Mesodermal cell (in vitro differentiated cells): ENCODE measurements around the gene ARHGAP26.
"Not testable (repeated sequence)": the region's sequence is repeated elsewhere in the genome, so short reads cannot be mapped to it uniquely, and the experiment has no call there.

Source experiments
- H3K27ac ChIP-seq: 2 replicates; pipeline ENCODE4 v1.7.0; 2013; ENCODE audit warnings: mild to moderate bottlenecking, low read depth, low read length, moderate library complexity; ENCODE audit not compliant: severe bottlenecking
- H3K36me3 ChIP-seq: 2 replicates; pipeline ENCODE4 v1.7.1; 2013; ENCODE audit warnings: mild to moderate bottlenecking, low read length, moderate library complexity; ENCODE audit not compliant: control insufficient read depth, insufficient read depth
- H3K4me1 ChIP-seq: one replicate; pipeline ENCODE4 v1.7.1; 2013; ENCODE audit warnings: mild to moderate bottlenecking, low read length; ENCODE audit not compliant: insufficient read depth, control insufficient read depth, poor library complexity, severe bottlenecking
- H3K4me3 ChIP-seq: 2 replicates; pipeline ENCODE4 v1.7.0; 2013; ENCODE audit warnings: low read length, control low read depth, mild to moderate bottlenecking; ENCODE audit not compliant: insufficient read depth, poor library complexity, severe bottlenecking; ENCODE audit errors: extremely low read depth
- H3K9me3 ChIP-seq: 2 replicates; pipeline ENCODE4 v1.7.1; 2013; ENCODE audit warnings: mild to moderate bottlenecking, low read length, moderate library complexity; ENCODE audit not compliant: control insufficient read depth
- WGBS, 2 experiments: methylation state at CpG; one replicate each; pipeline ENCODE4 v1.1.5; 2013; ENCODE audit warnings: missing lambda C conversion rate in 2 of 2; ENCODE audit not compliant: insufficient coverage in 2 of 2; 5-methylcytosine and 5-hydroxymethylcytosine counted together

ARHGAP26 gene

GRCh38 chr5:142952871-142953270 lies 182.7 kb downstream of the ARHGAP26 start:
- not testable (repeated sequence) for H3K4me1 ChIP-seq, H3K4me3 ChIP-seq, H3K9me3 ChIP-seq, H3K27ac ChIP-seq, H3K36me3 ChIP-seq
- WGBS, 2 experiments = no CpG with 5 or more reads among the region's 3 CpGs

- Histone ChIP-seq H3K4me3 (no peak overlapping the region), H3K9me3 (no peaks in the 10 kb centered on the region), H3K4me1 (peaks cover 8% of the 10 kb centered on the region), H3K36me3 (no peaks in the 10 kb centered on the region), H3K27ac (no peak overlapping the region)
- 80 to 94% methylated on average over 2 of the region's 2 CpGs for WGBS, 2 experiments
Observed at GRCh38 chr5:142954455-142954854, 184.3 kb downstream of the ARHGAP26 start.

GRCh38 chr5:142955628-142956027 lies 185.5 kb downstream of the ARHGAP26 start:
- H3K9me3 ChIP-seq = no peaks in the 10 kb centered on the region
- H3K4me1 ChIP-seq = peaks cover 13% of the 10 kb centered on the region
- H3K4me3 ChIP-seq = no peak overlapping the region
- no peaks in the 10 kb centered on the region for H3K36me3 ChIP-seq
- no peak overlapping the region for H3K27ac ChIP-seq
- WGBS, 2 experiments = 100% methylated on average over 1 of the region's 1 CpG

GRCh38 chr5:142957528-142957927 lies 187.4 kb downstream of the ARHGAP26 start:
- 89 to 96% methylated on average over 3 to 4 of the region's 7 CpGs for WGBS, 2 experiments
- H3K27ac ChIP-seq = no peak overlapping the region
- H3K36me3 ChIP-seq = no peaks in the 10 kb centered on the region
- H3K4me3 ChIP-seq = no peak overlapping the region
- peaks cover 13% of the 10 kb centered on the region for H3K4me1 ChIP-seq
- H3K9me3 ChIP-seq = no peaks in the 10 kb centered on the region

GRCh38 chr5:142958944-142959682 lies 188.9 kb downstream of the ARHGAP26 start:
- Histone ChIP-seq H3K4me3 (no peak overlapping the region), H3K27ac (no peak overlapping the region), H3K36me3 (no peaks in the 10 kb centered on the region), H3K9me3 (no peaks in the 10 kb centered on the region), H3K4me1 (peaks cover 13% of the 10 kb centered on the region)
- 80 to 100% methylated on average over 1 of the region's 1 CpG for WGBS, 2 experiments

GRCh38 chr5:142959683-142960657 lies 189.8 kb downstream of the ARHGAP26 start:
- Histone ChIP-seq H3K4me3 (no peak overlapping the region), H3K9me3 (no peaks in the 10 kb centered on the region), H3K27ac (no peak overlapping the region), H3K4me1 (peaks cover 13% of the 10 kb centered on the region), H3K36me3 (no peaks in the 10 kb centered on the region)
- WGBS, 2 experiments = 80 to 91% methylated on average over 1 to 4 of the region's 4 CpGs

- Histone ChIP-seq H3K4me1 (peaks cover 13% of the 10 kb centered on the region), H3K27ac (no peak overlapping the region), H3K9me3 (no peaks in the 10 kb centered on the region), H3K4me3 (no peak overlapping the region), H3K36me3 (no peaks in the 10 kb centered on the region)
- WGBS, 2 experiments = no CpG with 5 or more reads among the region's 5 CpGs
Observed at GRCh38 chr5:142961440-142962173, 191.4 kb downstream of the ARHGAP26 start.

GRCh38 chr5:142962174-142962533 lies 192.0 kb downstream of the ARHGAP26 start:
- H3K36me3 ChIP-seq = no peaks in the 10 kb centered on the region
- no peaks in the 10 kb centered on the region for H3K9me3 ChIP-seq
- WGBS, 2 experiments = no CpG with 5 or more reads among the region's 1 CpG
- H3K4me1 ChIP-seq = peaks cover 13% of the 10 kb centered on the region
- H3K27ac ChIP-seq = no peak overlapping the region
- no peak overlapping the region for H3K4me3 ChIP-seq

GRCh38 chr5:142965258-142966120 lies 195.3 kb downstream of the ARHGAP26 start:
- H3K4me3 ChIP-seq, H3K27ac ChIP-seq, H3K9me3 ChIP-seq, H3K4me1 ChIP-seq, H3K36me3 ChIP-seq: not testable (repeated sequence)
- 90 to 100% methylated on average over 2 to 3 of the region's 17 CpGs for WGBS, 2 experiments

GRCh38 chr5:142966121-142966420 lies 195.9 kb downstream of the ARHGAP26 start:
- no peaks in the 10 kb centered on the region for H3K36me3 ChIP-seq
- WGBS, 2 experiments = 88 to 89% methylated on average over 2 to 3 of the region's 3 CpGs
- H3K4me1 ChIP-seq = no peaks in the 10 kb centered on the region
- H3K4me3 ChIP-seq = no peak overlapping the region
- no peak overlapping the region for H3K27ac ChIP-seq
- H3K9me3 ChIP-seq = no peaks in the 10 kb centered on the region
